ENCODE data around the gene TMEM41A. TPM values are rescaled to one million over a fixed set of nuclear protein-coding genes. Genes with fewer than 3 reads are reported as not detected.
"Not testable (repeated sequence)": the region's sequence is repeated elsewhere in the genome, so short reads cannot be mapped to it uniquely, and the experiment has no call there.

TMEM41A gene
- total RNA-seq, 1 donor from 2014 or later: 9.6 TPM

GRCh38 chr3:185484296-185484695, 14.5 kb downstream of the TMEM41A start:
- no peak for DNase-seq (ENCODE audit: extremely low spot score in 2 of 2)
- Histone ChIP-seq H3K27ac (no peak overlapping the region), H3K4me3 (no peak overlapping the region), H3K27me3 (no peaks in the 10 kb centered on the region), H3K36me3 (peaks cover 0 to 39% of the 10 kb centered on the region in 2 donors), H3K9me3 (no peaks in the 10 kb centered on the region), H3K4me1 (no peaks in the 10 kb centered on the region)
- intact Hi-C loops (cut with DNase I): no loop called here
- TF ChIP-seq POLR2A (IDR thresholded peaks at IDR 0.05) (no peak), CTCF (IDR thresholded peaks at IDR 0.05) (no peak), POLR2AphosphoS5 (IDR thresholded peaks at IDR 0.05; ENCODE audit: insufficient read depth in 1 of 2, low read depth in 1 of 2) (no peak)

DNA sequence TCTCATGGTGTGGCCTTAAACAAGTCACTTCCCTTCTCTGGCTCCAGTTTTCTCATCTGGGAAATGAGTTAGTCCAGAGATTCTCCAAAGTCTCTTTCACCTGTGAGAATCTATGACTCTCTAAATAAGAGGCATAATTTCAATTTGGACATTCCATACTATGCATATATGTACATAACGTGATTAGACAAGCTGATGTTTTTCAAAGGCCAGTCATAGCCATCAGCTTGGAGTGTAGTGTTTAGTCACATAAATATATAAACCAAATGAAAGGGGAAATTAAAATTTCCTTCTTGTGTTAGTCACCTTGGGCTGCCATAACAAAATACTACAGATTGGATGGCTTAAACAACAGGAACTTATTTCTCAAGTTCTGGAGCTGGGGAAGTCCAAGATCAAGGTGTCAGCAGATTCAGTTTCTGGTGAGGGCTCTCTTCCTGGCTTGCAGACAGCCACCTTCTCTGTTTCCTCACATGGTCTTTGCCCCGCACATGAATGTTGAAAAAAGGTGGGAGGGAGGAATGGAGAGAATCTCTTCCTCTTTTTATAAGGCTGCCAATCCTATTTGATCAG, 19.4 kb downstream of the TMEM41A start:
- Histone ChIP-seq H3K36me3 (peaks cover 0 to 24% of the 10 kb centered on the region in 2 donors), H3K9me3 (no peaks in the 10 kb centered on the region), H3K4me1 (no peaks in the 10 kb centered on the region), H3K27ac (no peak overlapping the region), H3K4me3 (no peak overlapping the region), H3K27me3 (no peaks in the 10 kb centered on the region)
- TF ChIP-seq POLR2A (IDR thresholded peaks at IDR 0.05) (no peak), CTCF (IDR thresholded peaks at IDR 0.05) (no peak), POLR2AphosphoS5 (IDR thresholded peaks at IDR 0.05; ENCODE audit: insufficient read depth in 1 of 2, low read depth in 1 of 2) (no peak)
- intact Hi-C loops (cut with DNase I): no loop called here
- no peak for DNase-seq (ENCODE audit: extremely low spot score in 2 of 2)

GRCh38 chr3:185477316-185477715, 21.5 kb downstream of the TMEM41A start:
- Histone ChIP-seq H3K27ac (no peak overlapping the region), H3K4me1 (no peaks in the 10 kb centered on the region), H3K9me3 (no peaks in the 10 kb centered on the region), H3K27me3 (no peaks in the 10 kb centered on the region), H3K36me3 (peaks cover 0 to 33% of the 10 kb centered on the region in 2 donors), H3K4me3 (no peak overlapping the region)
- intact Hi-C loops (cut with DNase I): no loop called here
- no peak for DNase-seq (ENCODE audit: extremely low spot score in 2 of 2)
- TF ChIP-seq POLR2AphosphoS5 (IDR thresholded peaks at IDR 0.05; ENCODE audit: insufficient read depth in 1 of 2, low read depth in 1 of 2) (no peak), CTCF (IDR thresholded peaks at IDR 0.05) (no peak), POLR2A (IDR thresholded peaks at IDR 0.05) (no peak)

DNA sequence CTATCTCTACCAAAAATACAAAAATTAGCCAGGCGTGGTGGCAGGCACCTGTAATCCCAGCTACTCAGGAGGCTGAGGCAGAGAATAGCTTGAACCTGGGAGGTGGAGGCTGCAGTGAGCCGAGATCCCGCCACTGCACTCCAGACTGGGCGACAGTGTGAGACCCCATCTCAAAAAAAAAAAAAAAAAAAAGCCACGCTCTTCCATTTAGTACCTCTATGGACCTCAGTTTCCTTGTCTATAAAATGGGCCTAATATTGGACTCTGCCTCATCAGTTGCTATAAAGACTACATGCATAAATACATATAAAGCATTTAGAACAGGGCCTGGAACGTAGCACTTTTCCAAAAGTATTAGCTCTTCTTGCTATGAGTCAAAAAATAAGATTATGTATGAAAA, 23.9 kb downstream of the TMEM41A start:
- H3K27ac ChIP-seq; H3K27me3 ChIP-seq; intact Hi-C loops (cut with DNase I); H3K4me1 ChIP-seq; DNase-seq (ENCODE audit: extremely low spot score in 2 of 2); H3K4me3 ChIP-seq; H3K9me3 ChIP-seq: not testable (repeated sequence)
- peaks cover 0 to 16% of the 10 kb centered on the region in 2 donors for H3K36me3 ChIP-seq

DNA sequence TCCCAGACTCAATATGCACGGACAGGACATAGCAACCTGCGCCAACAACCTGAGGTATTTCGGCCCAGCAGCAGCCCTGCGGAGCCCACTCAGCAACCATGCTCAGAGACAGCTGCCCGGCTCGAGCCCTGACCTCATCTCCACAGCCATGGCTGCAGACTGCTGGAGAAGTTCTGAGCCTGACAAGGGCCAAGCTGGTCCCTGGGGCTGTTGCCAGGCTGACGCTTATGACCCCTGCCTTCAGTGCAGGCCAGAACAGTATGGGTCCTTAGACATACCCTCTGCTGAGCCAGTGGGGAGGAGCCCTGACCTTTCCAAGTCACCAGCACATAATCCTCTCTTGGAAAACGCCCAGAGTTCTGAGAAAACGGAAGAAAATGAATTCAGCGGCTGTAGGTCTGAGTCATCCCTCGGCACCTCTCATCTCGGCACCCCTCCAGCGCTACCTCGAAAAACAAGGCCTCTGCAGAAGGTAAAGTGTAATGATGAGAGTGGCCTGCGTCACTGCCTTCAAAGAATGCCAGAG, 25.5 kb downstream of the TMEM41A start:
- Histone ChIP-seq H3K4me3 (no peak overlapping the region), H3K4me1 (no peaks in the 10 kb centered on the region), H3K27ac (no peak overlapping the region), H3K27me3 (no peaks in the 10 kb centered on the region), H3K36me3 (peaks cover 0 to 13% of the 10 kb centered on the region in 2 donors), H3K9me3 (no peaks in the 10 kb centered on the region)
- DNase-seq (ENCODE audit: extremely low spot score in 2 of 2): no peak
- TF ChIP-seq CTCF (IDR thresholded peaks at IDR 0.05) (no peak), POLR2AphosphoS5 (IDR thresholded peaks at IDR 0.05; ENCODE audit: insufficient read depth in 1 of 2, low read depth in 1 of 2) (no peak), POLR2A (IDR thresholded peaks at IDR 0.05) (no peak)
- intact Hi-C loops (cut with DNase I): no loop called here
